H1 (cell line): ENCODE data around the gene AQP10. TPM values are rescaled to one million over a fixed set of nuclear protein-coding genes. Genes with fewer than 3 reads are reported as not detected.
A peak's percentile ranks its signal among the peaks of the same experiment; 100 is the strongest.

Experiments used
- CBX5 ChIP-seq: fragments of 300-800, 300-1000 bp; sonication (generic); IDR thresholded peaks from 2 replicates; pipeline ENCODE4 v1.7.1; 2016; ENCODE audit warnings: antibody characterized with exemption, low read length, low read depth
- CBX8 ChIP-seq: fragments of 300-800, 300-1000 bp; sonication (generic); IDR thresholded peaks from 2 replicates; pipeline ENCODE4 v1.7.1; 2016; ENCODE audit warnings: low read depth, low read length, borderline replicate concordance
- CHD7 ChIP-seq: fragments of 300-600 bp; sonication (generic); IDR thresholded peaks from 2 replicates; pipeline ENCODE4 v1.7.1; 2012; ENCODE audit warnings: low read length, moderate library complexity, mild to moderate bottlenecking, inconsistent platforms; ENCODE audit not compliant: insufficient replicate concordance
- EZH2 ChIP-seq: fragments of 200-600 bp; sonication (generic); IDR thresholded peaks from 2 replicates; pipeline ENCODE4 v1.7.1; 2012; ENCODE audit warnings: low read depth, mild to moderate bottlenecking, moderate library complexity, low read length, inconsistent platforms; ENCODE audit not compliant: severe bottlenecking
- HDAC2 ChIP-seq, 2 experiments: fragments of 300-600 bp in 1 of 2; sonication (generic) in 1 of 2; IDR thresholded peaks; 2 replicates each; pipeline ENCODE4 v1.6.1; 2011 to 2012; ENCODE audit warnings: low read depth in 2 of 2, low read length in 2 of 2, mild to moderate bottlenecking in 2 of 2, moderate library complexity in 2 of 2, borderline replicate concordance in 1 of 2, inconsistent platforms in 1 of 2
- JUND ChIP-seq: IDR thresholded peaks from 2 replicates; pipeline ENCODE4 v1.6.1; 2011; ENCODE audit warnings: mild to moderate bottlenecking, improper control_type of control experiment, low read length
- TAF1 ChIP-seq: IDR thresholded peaks from 2 replicates; pipeline ENCODE4 v1.6.1; 2011; ENCODE audit warnings: mild to moderate bottlenecking, low read depth, low read length
- TAF7 ChIP-seq: optimal IDR thresholded peaks from 2 replicates; pipeline ENCODE3; 2011; ENCODE audit warnings: low read depth, mild to moderate bottlenecking, inconsistent platforms, low read length, moderate library complexity, borderline replicate concordance
- polyA plus RNA-seq, 7 experiments: library from polyadenylated mRNA; depleted of rRNA in 3 of 7; stranded (reverse) in 5 of 7; unstranded in 2 of 7; fragments of >200 nt in 5 of 7; fragments of 200-250 nt in 2 of 7; gene quantifications; 1 replicate in 5 of 7; 2 replicates in 1 of 7; 4 replicates in 1 of 7; pipeline versions ENCODE4 v1.2.1 to v1.2.3, GENCODE V29; 2011 to 2013; ENCODE audit warnings: missing spikeins in 2 of 7, mixed read lengths in 2 of 7
- total RNA-seq: library from RNA; stranded (reverse); fragmentation: NEBNext Ultra II Directional; extraction: Animal tissue kit (Norgen Biotek cat#: 25700); gene quantifications from 2 replicates; pipeline ENCODE4 v1.2.1, GENCODE V29; 2021

The AQP10 gene
- total and polyA plus RNA-seq, 2 of the 8 experiments (the other 6 are each of a cell fraction or from before 2014, with no cell fraction given): not detected

- TF ChIP-seq CHD7: no peak
- TF ChIP-seq CBX8: no peak
- peak in 1 of 2 experiments; percentile 51; a peak in 1 of 4 replicates for TF ChIP-seq HDAC2 (IDR thresholded peaks at IDR 0.05; ENCODE audit: borderline replicate concordance in 1 of 2, low read depth in 2 of 2, low read length in 2 of 2)
- TF ChIP-seq TAF1: peak; percentile 72
- no peak for TF ChIP-seq CBX5
- TF ChIP-seq TAF7: peak; percentile 47
- no peak for TF ChIP-seq JUND
- TF ChIP-seq EZH2: no peak
Observed at GRCh38 chr1:154272217-154272998, 48.5 kb upstream of the AQP10 start, which contains the start of gene HAX1 (continued).
